SU-DHL-6 (cell line): Measurements from ENCODE around the gene TARP.

Experiments
- EZH2phosphoT487 ChIP-seq: fragments of 200-600 bp; sonication (generic), shearing (Covaris generic); conservative IDR thresholded peaks from 2 replicates; pipeline ENCODE4 v1.6.1; 2018; ENCODE audit warnings: mild to moderate bottlenecking, antibody characterized with exemption, low read length, moderate library complexity, mixed read lengths
- TF ChIP-seq, protein P1 (sequence below): fragments of 200-600 bp; sonication (generic); IDR thresholded peaks from one replicate; pipeline ENCODE4 v1.5.1; 2017; ENCODE audit warnings: antibody characterized with exemption, mild to moderate bottlenecking, low read length, moderate library complexity; ENCODE audit not compliant: insufficient read depth, poor library complexity, severe bottlenecking

DNA sequence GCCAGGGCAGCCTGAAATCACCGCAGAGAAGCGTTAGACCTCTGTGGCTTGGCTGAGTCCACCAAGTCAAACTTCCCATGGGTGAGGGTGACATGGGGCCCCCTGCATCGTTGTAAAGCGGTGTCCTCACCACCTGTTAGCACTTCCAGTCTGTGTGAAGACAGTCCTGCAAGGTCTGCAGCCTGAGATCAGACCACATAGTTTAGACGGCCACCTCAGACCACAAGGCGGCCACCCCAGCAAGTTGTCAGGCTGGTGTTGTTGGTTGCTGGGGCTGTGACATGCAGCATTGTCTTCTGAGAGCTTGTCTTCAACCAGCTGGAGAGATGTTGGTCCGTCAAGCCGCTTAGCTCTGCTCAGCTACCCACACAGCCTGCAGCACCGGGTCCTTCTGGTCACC is 44.1 kb upstream of the TARP start:
- TF ChIP-seq, protein P1, sequence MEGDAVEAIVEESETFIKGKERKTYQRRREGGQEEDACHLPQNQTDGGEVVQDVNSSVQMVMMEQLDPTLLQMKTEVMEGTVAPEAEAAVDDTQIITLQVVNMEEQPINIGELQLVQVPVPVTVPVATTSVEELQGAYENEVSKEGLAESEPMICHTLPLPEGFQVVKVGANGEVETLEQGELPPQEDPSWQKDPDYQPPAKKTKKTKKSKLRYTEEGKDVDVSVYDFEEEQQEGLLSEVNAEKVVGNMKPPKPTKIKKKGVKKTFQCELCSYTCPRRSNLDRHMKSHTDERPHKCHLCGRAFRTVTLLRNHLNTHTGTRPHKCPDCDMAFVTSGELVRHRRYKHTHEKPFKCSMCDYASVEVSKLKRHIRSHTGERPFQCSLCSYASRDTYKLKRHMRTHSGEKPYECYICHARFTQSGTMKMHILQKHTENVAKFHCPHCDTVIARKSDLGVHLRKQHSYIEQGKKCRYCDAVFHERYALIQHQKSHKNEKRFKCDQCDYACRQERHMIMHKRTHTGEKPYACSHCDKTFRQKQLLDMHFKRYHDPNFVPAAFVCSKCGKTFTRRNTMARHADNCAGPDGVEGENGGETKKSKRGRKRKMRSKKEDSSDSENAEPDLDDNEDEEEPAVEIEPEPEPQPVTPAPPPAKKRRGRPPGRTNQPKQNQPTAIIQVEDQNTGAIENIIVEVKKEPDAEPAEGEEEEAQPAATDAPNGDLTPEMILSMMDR = no peak
- TF ChIP-seq EZH2phosphoT487 = no peak
